ENCODE data around the gene SACS. TPM values are rescaled to one million over a fixed set of nuclear protein-coding genes. Genes with fewer than 3 reads are reported as not detected.
"Not testable (repeated sequence)": the region's sequence is repeated elsewhere in the genome, so short reads cannot be mapped to it uniquely, and the experiment has no call there.

SACS gene
- polyA plus RNA-seq, 1 donor: 5.4 TPM

- WGBS (ENCODE audit: insufficient coverage, low lambda C conversion rate): no CpG with 5 or more reads among the region's 1 CpG
- H3K4me3 ChIP-seq (ENCODE audit: low read length): no peak overlapping the region
- no peak overlapping the region for H3K27ac ChIP-seq (ENCODE audit: low read length)
- H3K36me3 ChIP-seq (ENCODE audit: control insufficient read depth, insufficient read depth, low read length): peaks cover 3% of the 10 kb centered on the region
- DNase-seq: no peak
- H3K9me3 ChIP-seq (ENCODE audit: control insufficient read depth, low read depth, low read length): peaks cover 3% of the 10 kb centered on the region
- H3K4me1 ChIP-seq (ENCODE audit: control insufficient read depth, insufficient read depth, low read length): no peaks in the 10 kb centered on the region
- H3K27me3 ChIP-seq (ENCODE audit: control insufficient read depth, insufficient read depth, low read length): no peaks in the 10 kb centered on the region
Observed at GRCh38 chr13:23339225-23339624, 94.3 kb downstream of the SACS start.

- H3K4me3 ChIP-seq (ENCODE audit: low read length): no peak overlapping the region
- DNase-seq: no peak
- no peaks in the 10 kb centered on the region for H3K4me1 ChIP-seq (ENCODE audit: control insufficient read depth, insufficient read depth, low read length)
- H3K27me3 ChIP-seq (ENCODE audit: control insufficient read depth, insufficient read depth, low read length): no peaks in the 10 kb centered on the region
- no peaks in the 10 kb centered on the region for H3K36me3 ChIP-seq (ENCODE audit: control insufficient read depth, insufficient read depth, low read length)
- H3K9me3 ChIP-seq (ENCODE audit: control insufficient read depth, low read depth, low read length): no peaks in the 10 kb centered on the region
- 100% methylated on average over 1 of the region's 6 CpGs for WGBS (ENCODE audit: insufficient coverage, low lambda C conversion rate)
- H3K27ac ChIP-seq (ENCODE audit: low read length): no peak overlapping the region
Observed at GRCh38 chr13:23330356-23330755, 103.1 kb downstream of the SACS start.

GRCh38 chr13:23325191-23325590 lies 108.3 kb downstream of the SACS start:
- WGBS (ENCODE audit: insufficient coverage, low lambda C conversion rate): no CpG with 5 or more reads among the region's 2 CpGs

GRCh38 chr13:23323946-23324709 lies 109.4 kb downstream of the SACS start:
- H3K4me3 ChIP-seq (ENCODE audit: low read length): no peak overlapping the region
- no peak for DNase-seq
- H3K4me1 ChIP-seq (ENCODE audit: control insufficient read depth, insufficient read depth, low read length): no peaks in the 10 kb centered on the region
- H3K36me3 ChIP-seq (ENCODE audit: control insufficient read depth, insufficient read depth, low read length): no peaks in the 10 kb centered on the region
- 73% methylated on average over 7 of the region's 17 CpGs for WGBS (ENCODE audit: insufficient coverage, low lambda C conversion rate)
- H3K9me3 ChIP-seq (ENCODE audit: control insufficient read depth, low read depth, low read length): no peaks in the 10 kb centered on the region
- H3K27me3 ChIP-seq (ENCODE audit: control insufficient read depth, insufficient read depth, low read length): no peaks in the 10 kb centered on the region
- no peak overlapping the region for H3K27ac ChIP-seq (ENCODE audit: low read length)

More at GRCh38 chr13:23325191-23325590, 108.3 kb downstream of the SACS start:
- no peaks in the 10 kb centered on the region for H3K9me3 ChIP-seq (ENCODE audit: control insufficient read depth, low read depth, low read length)
- H3K27me3 ChIP-seq (ENCODE audit: control insufficient read depth, insufficient read depth, low read length): no peaks in the 10 kb centered on the region
- no peaks in the 10 kb centered on the region for H3K4me1 ChIP-seq (ENCODE audit: control insufficient read depth, insufficient read depth, low read length)
- H3K36me3 ChIP-seq (ENCODE audit: control insufficient read depth, insufficient read depth, low read length): no peaks in the 10 kb centered on the region
- no peak for DNase-seq
- no peak overlapping the region for H3K27ac ChIP-seq (ENCODE audit: low read length)
- no peak overlapping the region for H3K4me3 ChIP-seq (ENCODE audit: low read length)

- Histone ChIP-seq H3K4me3 (ENCODE audit: low read length) (no peak overlapping the region), H3K4me1 (ENCODE audit: control insufficient read depth, insufficient read depth, low read length) (no peaks in the 10 kb centered on the region), H3K9me3 (ENCODE audit: control insufficient read depth, low read depth, low read length) (no peaks in the 10 kb centered on the region), H3K27ac (ENCODE audit: low read length) (no peak overlapping the region), H3K36me3 (ENCODE audit: control insufficient read depth, insufficient read depth, low read length) (no peaks in the 10 kb centered on the region), H3K27me3 (ENCODE audit: control insufficient read depth, insufficient read depth, low read length) (no peaks in the 10 kb centered on the region)
- WGBS (ENCODE audit: insufficient coverage, low lambda C conversion rate): 80% methylated on average over 1 of the region's 19 CpGs
- no peak for DNase-seq
Observed at GRCh38 chr13:23322353-23323336, 110.9 kb downstream of the SACS start.

- H3K9me3 ChIP-seq (ENCODE audit: control insufficient read depth, low read depth, low read length): no peaks in the 10 kb centered on the region
- H3K27me3 ChIP-seq (ENCODE audit: control insufficient read depth, insufficient read depth, low read length): no peaks in the 10 kb centered on the region
- WGBS (ENCODE audit: insufficient coverage, low lambda C conversion rate): 100% methylated on average over 1 of the region's 6 CpGs
- H3K4me3 ChIP-seq (ENCODE audit: low read length): no peak overlapping the region
- no peaks in the 10 kb centered on the region for H3K36me3 ChIP-seq (ENCODE audit: control insufficient read depth, insufficient read depth, low read length)
- H3K4me1 ChIP-seq (ENCODE audit: control insufficient read depth, insufficient read depth, low read length): no peaks in the 10 kb centered on the region
- DNase-seq: peak in 1 of 2 donors; percentile 7
- no peak overlapping the region for H3K27ac ChIP-seq (ENCODE audit: low read length)
Observed at GRCh38 chr13:23321535-23322241, 111.8 kb downstream of the SACS start.

- no peaks in the 10 kb centered on the region for H3K4me1 ChIP-seq (ENCODE audit: control insufficient read depth, insufficient read depth, low read length)
- no peaks in the 10 kb centered on the region for H3K36me3 ChIP-seq (ENCODE audit: control insufficient read depth, insufficient read depth, low read length)
- WGBS (ENCODE audit: insufficient coverage, low lambda C conversion rate): no CpG with 5 or more reads among the region's 4 CpGs
- H3K27ac ChIP-seq (ENCODE audit: low read length): no peak overlapping the region
- no peaks in the 10 kb centered on the region for H3K27me3 ChIP-seq (ENCODE audit: control insufficient read depth, insufficient read depth, low read length)
- H3K9me3 ChIP-seq (ENCODE audit: control insufficient read depth, low read depth, low read length): no peaks in the 10 kb centered on the region
- no peak for DNase-seq
- H3K4me3 ChIP-seq (ENCODE audit: low read length): no peak overlapping the region
Observed at GRCh38 chr13:23320926-23321534, 112.5 kb downstream of the SACS start.

- Histone ChIP-seq H3K27me3 (ENCODE audit: control insufficient read depth, insufficient read depth, low read length) (no peaks in the 10 kb centered on the region), H3K4me3 (ENCODE audit: low read length) (no peak overlapping the region), H3K27ac (ENCODE audit: low read length) (no peak overlapping the region), H3K36me3 (ENCODE audit: control insufficient read depth, insufficient read depth, low read length) (no peaks in the 10 kb centered on the region), H3K9me3 (ENCODE audit: control insufficient read depth, low read depth, low read length) (no peaks in the 10 kb centered on the region), H3K4me1 (ENCODE audit: control insufficient read depth, insufficient read depth, low read length) (no peaks in the 10 kb centered on the region)
- 75% methylated on average over 1 of the region's 3 CpGs for WGBS (ENCODE audit: insufficient coverage, low lambda C conversion rate)
- no peak for DNase-seq
Observed at GRCh38 chr13:23319883-23320224, 113.6 kb downstream of the SACS start.

- not testable (repeated sequence) for H3K4me3 ChIP-seq (ENCODE audit: low read length); H3K27ac ChIP-seq (ENCODE audit: low read length); H3K36me3 ChIP-seq (ENCODE audit: control insufficient read depth, insufficient read depth, low read length); DNase-seq; H3K27me3 ChIP-seq (ENCODE audit: control insufficient read depth, insufficient read depth, low read length); H3K9me3 ChIP-seq (ENCODE audit: control insufficient read depth, low read depth, low read length); H3K4me1 ChIP-seq (ENCODE audit: control insufficient read depth, insufficient read depth, low read length)
- no CpG with 5 or more reads among the region's 6 CpGs for WGBS (ENCODE audit: insufficient coverage, low lambda C conversion rate)
Observed at GRCh38 chr13:23314837-23315236, 118.7 kb downstream of the SACS start.

- Histone ChIP-seq H3K27me3 (ENCODE audit: control insufficient read depth, insufficient read depth, low read length) (no peaks in the 10 kb centered on the region), H3K4me3 (ENCODE audit: low read length) (no peak overlapping the region), H3K36me3 (ENCODE audit: control insufficient read depth, insufficient read depth, low read length) (no peaks in the 10 kb centered on the region), H3K4me1 (ENCODE audit: control insufficient read depth, insufficient read depth, low read length) (no peaks in the 10 kb centered on the region), H3K9me3 (ENCODE audit: control insufficient read depth, low read depth, low read length) (no peaks in the 10 kb centered on the region), H3K27ac (ENCODE audit: low read length) (no peak overlapping the region)
- WGBS (ENCODE audit: insufficient coverage, low lambda C conversion rate): no CpG with 5 or more reads among the region's 1 CpG
- no peak for DNase-seq
Observed at GRCh38 chr13:23292586-23292985, 140.9 kb downstream of the SACS start.
